Measurements from ENCODE around the gene NDC1.

DNA sequence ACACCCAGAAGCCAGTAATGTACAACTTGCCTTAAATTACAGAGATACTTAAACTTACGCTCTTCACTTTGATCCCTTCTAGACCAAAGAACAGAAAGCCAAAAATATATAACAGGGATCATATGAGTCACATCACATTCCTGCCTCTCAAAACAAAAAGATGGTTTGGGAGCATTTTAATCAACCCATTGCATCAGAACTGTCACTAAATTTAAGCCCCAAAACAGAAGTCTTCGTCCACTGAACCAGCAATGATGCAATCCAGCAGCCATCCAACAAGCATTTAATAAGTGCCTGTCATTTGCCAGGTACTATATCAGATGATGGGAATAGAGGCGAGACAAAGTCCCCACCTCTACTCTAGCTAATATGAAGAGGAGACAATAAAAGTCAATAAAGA is 56.4 kb downstream of the NDC1 start:
- no peak for TF ChIP-seq EZH2 (IDR thresholded peaks at IDR 0.05; ENCODE audit: borderline replicate concordance, low read depth, low read length, severe bottlenecking)
- TF ChIP-seq, protein P1, sequence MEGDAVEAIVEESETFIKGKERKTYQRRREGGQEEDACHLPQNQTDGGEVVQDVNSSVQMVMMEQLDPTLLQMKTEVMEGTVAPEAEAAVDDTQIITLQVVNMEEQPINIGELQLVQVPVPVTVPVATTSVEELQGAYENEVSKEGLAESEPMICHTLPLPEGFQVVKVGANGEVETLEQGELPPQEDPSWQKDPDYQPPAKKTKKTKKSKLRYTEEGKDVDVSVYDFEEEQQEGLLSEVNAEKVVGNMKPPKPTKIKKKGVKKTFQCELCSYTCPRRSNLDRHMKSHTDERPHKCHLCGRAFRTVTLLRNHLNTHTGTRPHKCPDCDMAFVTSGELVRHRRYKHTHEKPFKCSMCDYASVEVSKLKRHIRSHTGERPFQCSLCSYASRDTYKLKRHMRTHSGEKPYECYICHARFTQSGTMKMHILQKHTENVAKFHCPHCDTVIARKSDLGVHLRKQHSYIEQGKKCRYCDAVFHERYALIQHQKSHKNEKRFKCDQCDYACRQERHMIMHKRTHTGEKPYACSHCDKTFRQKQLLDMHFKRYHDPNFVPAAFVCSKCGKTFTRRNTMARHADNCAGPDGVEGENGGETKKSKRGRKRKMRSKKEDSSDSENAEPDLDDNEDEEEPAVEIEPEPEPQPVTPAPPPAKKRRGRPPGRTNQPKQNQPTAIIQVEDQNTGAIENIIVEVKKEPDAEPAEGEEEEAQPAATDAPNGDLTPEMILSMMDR (IDR thresholded peaks at IDR 0.05; ENCODE audit: borderline replicate concordance, extremely low read depth, low read length, poor library complexity, severe bottlenecking), result no peak

Data from DND-41 (cell line).